ENCODE measurements around the gene PSMB10.

Gene PSMB10

DNA sequence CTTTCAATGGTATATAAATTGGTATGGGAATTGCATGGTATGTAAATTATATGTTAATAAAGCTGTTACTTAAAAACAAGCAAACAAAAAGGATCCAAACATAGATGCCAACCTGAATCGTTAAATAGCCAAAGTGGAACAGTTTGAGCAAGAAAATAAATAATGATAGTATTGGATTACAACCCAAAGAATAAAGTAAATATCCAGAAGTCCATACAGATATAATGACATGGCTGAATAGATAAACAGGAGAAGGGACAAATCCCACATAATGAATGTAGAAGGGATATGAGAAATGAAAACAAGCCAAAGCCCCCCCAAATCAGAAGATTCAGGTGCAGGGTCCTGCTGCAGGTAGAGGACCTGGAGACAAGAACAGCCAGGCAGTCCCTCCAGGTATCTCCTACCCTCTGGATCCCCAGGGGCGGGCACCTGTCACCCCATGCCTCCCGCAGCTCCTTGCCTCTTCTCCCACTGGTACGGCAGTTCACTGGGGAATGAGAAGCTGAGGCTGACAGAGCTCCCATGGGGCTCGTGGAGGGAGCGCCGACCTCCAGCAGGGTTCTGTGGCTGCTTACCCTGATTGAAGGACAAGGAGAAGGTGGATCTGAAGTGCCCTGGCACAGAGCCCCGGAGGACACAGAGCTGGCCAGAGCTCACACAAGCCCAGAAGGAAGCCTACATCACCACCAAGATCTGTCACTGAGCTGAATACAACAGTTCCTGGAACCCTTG, 17.2 kb upstream of the PSMB10 start:
- Histone ChIP-seq H3K9me3 (ENCODE audit: control insufficient read depth, insufficient read depth, low read depth, low read length) (no peaks in the 10 kb centered on the region), H3K36me3 (ENCODE audit: control insufficient read depth in 2 of 2, insufficient read depth in 1 of 2, low read length in 2 of 2) (peaks cover 9 to 75% of the 10 kb centered on the region in 2 experiments; a peak in 2 of 3 replicates), H3K4me3 (ENCODE audit: low read depth, low read length) (no peak overlapping the region), H3K4me1 (ENCODE audit: control insufficient read depth, insufficient read depth, low read length) (no peaks in the 10 kb centered on the region), H3K27ac (ENCODE audit: extremely low read depth, low read depth, low read length) (no peak overlapping the region)
- CTCF ChIA-PET, result no interaction called here
- peak; percentile 20; the same call in 1 of the 2 replicates for TF ChIP-seq ZIC2 (tag by site-specific recombination; IDR thresholded peaks at IDR 0.05)
- TF ChIP-seq, protein P1, sequence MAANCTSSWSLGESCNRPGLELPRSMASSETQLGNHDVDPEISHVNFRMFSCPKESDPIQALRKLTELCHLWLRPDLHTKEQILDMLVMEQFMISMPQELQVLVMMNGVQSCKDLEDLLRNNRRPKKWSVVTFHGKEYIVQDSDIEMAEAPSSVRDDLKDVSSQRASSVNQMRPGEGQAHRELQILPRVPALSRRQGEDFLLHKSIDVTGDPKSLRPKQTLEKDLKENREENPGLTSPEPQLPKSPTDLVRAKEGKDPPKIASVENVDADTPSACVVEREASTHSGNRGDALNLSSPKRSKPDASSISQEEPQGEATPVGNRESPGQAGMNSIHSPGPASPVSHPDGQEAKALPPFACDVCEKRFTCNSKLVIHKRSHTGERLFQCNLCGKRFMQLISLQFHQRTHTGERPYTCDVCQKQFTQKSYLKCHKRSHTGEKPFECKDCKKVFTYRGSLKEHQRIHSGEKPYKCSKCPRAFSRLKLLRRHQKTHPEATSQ (tag by site-specific recombination; IDR thresholded peaks at IDR 0.05), result no peak
- POLR2A ChIA-PET, result no interaction called here

DNA sequence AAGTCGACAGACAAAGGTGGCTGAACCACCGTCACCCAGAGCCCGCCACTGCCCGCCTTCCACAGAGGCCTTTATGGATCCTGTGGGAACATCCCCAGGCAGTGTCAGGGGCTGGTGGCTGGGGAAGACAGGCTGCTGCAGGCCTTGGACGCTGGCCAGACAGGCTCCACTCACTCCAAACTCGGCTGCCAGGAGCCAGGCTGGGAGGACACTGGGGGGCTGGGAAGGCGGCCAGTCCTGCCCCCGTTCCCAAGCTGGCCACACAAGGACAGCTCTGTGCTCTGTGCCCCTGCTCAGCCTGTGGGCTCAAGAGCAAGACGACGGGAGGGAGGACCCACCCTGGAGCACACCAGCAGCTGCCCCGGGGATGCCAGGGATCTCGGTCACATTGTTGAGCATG, 14.8 kb upstream of the PSMB10 start:
- no peaks in the 10 kb centered on the region for H3K4me1 ChIP-seq (ENCODE audit: control insufficient read depth, insufficient read depth, low read length)
- no peaks in the 10 kb centered on the region for H3K9me3 ChIP-seq (ENCODE audit: control insufficient read depth, insufficient read depth, low read depth, low read length)
- TF ChIP-seq, protein P2, sequence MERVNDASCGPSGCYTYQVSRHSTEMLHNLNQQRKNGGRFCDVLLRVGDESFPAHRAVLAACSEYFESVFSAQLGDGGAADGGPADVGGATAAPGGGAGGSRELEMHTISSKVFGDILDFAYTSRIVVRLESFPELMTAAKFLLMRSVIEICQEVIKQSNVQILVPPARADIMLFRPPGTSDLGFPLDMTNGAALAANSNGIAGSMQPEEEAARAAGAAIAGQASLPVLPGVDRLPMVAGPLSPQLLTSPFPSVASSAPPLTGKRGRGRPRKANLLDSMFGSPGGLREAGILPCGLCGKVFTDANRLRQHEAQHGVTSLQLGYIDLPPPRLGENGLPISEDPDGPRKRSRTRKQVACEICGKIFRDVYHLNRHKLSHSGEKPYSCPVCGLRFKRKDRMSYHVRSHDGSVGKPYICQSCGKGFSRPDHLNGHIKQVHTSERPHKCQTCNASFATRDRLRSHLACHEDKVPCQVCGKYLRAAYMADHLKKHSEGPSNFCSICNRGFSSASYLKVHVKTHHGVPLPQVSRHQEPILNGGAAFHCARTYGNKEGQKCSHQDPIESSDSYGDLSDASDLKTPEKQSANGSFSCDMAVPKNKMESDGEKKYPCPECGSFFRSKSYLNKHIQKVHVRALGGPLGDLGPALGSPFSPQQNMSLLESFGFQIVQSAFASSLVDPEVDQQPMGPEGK (tag by site-specific recombination; IDR thresholded peaks at IDR 0.05), result no peak
- TF ChIP-seq, protein P3, sequence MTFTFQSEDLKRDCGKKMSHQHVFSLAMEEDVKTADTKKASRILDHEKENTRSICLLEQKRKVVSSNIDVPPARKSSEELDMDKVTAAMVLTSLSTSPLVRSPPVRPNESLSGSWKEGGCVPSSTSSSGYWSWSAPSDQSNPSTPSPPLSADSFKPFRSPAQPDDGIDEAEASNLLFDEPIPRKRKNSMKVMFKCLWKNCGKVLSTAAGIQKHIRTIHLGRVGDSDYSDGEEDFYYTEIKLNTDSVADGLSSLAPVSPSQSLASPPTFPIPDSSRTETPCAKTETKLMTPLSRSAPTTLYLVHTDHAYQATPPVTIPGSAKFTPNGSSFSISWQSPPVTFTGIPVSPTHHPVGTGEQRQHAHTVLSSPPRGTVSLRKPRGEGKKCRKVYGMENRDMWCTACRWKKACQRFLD (tag by site-specific recombination; IDR thresholded peaks at IDR 0.05), result no peak
- TF ChIP-seq ZFP41 (tag by site-specific recombination; IDR thresholded peaks at IDR 0.05; ENCODE audit: borderline replicate concordance) (no peak), ZNF791 (tag by site-specific recombination; IDR thresholded peaks at IDR 0.05) (no peak), ZNF266 (tag by site-specific recombination; IDR thresholded peaks at IDR 0.05; ENCODE audit: low read depth) (no peak)
- TF ChIP-seq, protein P4, sequence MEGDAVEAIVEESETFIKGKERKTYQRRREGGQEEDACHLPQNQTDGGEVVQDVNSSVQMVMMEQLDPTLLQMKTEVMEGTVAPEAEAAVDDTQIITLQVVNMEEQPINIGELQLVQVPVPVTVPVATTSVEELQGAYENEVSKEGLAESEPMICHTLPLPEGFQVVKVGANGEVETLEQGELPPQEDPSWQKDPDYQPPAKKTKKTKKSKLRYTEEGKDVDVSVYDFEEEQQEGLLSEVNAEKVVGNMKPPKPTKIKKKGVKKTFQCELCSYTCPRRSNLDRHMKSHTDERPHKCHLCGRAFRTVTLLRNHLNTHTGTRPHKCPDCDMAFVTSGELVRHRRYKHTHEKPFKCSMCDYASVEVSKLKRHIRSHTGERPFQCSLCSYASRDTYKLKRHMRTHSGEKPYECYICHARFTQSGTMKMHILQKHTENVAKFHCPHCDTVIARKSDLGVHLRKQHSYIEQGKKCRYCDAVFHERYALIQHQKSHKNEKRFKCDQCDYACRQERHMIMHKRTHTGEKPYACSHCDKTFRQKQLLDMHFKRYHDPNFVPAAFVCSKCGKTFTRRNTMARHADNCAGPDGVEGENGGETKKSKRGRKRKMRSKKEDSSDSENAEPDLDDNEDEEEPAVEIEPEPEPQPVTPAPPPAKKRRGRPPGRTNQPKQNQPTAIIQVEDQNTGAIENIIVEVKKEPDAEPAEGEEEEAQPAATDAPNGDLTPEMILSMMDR (tag by site-specific recombination; IDR thresholded peaks at IDR 0.05), result no peak
- TF ChIP-seq, protein P5, sequence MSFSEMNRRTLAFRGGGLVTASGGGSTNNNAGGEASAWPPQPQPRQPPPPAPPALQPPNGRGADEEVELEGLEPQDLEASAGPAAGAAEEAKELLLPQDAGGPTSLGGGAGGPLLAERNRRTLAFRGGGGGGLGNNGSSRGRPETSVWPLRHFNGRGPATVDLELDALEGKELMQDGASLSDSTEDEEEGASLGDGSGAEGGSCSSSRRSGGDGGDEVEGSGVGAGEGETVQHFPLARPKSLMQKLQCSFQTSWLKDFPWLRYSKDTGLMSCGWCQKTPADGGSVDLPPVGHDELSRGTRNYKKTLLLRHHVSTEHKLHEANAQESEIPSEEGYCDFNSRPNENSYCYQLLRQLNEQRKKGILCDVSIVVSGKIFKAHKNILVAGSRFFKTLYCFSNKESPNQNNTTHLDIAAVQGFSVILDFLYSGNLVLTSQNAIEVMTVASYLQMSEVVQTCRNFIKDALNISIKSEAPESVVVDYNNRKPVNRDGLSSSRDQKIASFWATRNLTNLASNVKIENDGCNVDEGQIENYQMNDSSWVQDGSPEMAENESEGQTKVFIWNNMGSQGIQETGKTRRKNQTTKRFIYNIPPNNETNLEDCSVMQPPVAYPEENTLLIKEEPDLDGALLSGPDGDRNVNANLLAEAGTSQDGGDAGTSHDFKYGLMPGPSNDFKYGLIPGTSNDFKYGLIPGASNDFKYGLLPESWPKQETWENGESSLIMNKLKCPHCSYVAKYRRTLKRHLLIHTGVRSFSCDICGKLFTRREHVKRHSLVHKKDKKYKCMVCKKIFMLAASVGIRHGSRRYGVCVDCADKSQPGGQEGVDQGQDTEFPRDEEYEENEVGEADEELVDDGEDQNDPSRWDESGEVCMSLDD (tag by site-specific recombination; IDR thresholded peaks at IDR 0.05), result no peak
- H3K4me3 ChIP-seq (ENCODE audit: low read depth, low read length), result no peak overlapping the region
- POLR2A ChIA-PET, result interaction anchor here (1.6 kb wide), 1 partner anchor 16 kb away, joined by 5 read pairs; no protein-coding TSS in a partner anchor
- CTCF ChIA-PET, result no interaction called here
- H3K36me3 ChIP-seq (ENCODE audit: control insufficient read depth in 2 of 2, insufficient read depth in 1 of 2, low read length in 2 of 2), result peaks cover 9 to 83% of the 10 kb centered on the region in 2 experiments; a peak in 2 of 3 replicates
- no peak overlapping the region for H3K27ac ChIP-seq (ENCODE audit: extremely low read depth, low read depth, low read length)

DNA sequence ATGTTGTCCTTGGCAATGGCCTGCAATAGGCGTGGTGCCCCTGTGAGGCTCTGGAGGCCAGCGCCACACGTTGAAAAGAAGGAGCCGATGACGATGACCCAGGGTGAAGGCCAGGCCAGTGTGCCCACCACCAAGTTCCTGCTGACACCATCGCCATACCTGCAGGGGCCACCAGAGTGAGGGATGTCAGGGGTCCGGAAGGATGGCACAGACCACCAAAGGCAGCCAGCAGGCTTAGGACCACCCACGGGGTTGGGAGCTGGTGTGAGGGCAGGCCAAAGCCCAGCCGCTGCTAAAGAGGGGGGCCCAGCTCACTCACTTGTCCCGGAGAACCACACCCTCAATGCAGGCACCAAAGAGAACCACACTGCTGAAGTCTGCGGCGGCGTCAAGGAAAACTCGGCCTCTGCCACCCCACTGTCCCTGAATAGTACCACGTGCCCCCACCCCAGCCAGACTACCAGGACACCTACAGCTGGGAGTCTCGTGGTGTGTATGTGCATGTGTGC, 13.7 kb upstream of the PSMB10 start:
- H3K4me3 ChIP-seq (ENCODE audit: low read depth, low read length), result no peak overlapping the region
- ChIA-PET POLR2A (interaction anchor here (1.6 kb wide), 1 partner anchor 15 kb away, joined by 5 read pairs; no protein-coding TSS in a partner anchor), CTCF (interaction anchor here (0.8 kb wide), 1 partner anchor 44 kb away, joined by 3 read pairs; no protein-coding TSS in a partner anchor)
- TF ChIP-seq ZNF2 (tag by site-specific recombination; IDR thresholded peaks at IDR 0.05) (no peak), ZNF274 (IDR thresholded peaks at IDR 0.05; ENCODE audit: low read length) (no peak), ZNF274 (tag by site-specific recombination; IDR thresholded peaks at IDR 0.05; ENCODE audit: borderline replicate concordance) (no peak), ZNF335 (tag by site-specific recombination; conservative IDR thresholded peaks at IDR 0.05) (no peak)
- TF ChIP-seq, protein P6, sequence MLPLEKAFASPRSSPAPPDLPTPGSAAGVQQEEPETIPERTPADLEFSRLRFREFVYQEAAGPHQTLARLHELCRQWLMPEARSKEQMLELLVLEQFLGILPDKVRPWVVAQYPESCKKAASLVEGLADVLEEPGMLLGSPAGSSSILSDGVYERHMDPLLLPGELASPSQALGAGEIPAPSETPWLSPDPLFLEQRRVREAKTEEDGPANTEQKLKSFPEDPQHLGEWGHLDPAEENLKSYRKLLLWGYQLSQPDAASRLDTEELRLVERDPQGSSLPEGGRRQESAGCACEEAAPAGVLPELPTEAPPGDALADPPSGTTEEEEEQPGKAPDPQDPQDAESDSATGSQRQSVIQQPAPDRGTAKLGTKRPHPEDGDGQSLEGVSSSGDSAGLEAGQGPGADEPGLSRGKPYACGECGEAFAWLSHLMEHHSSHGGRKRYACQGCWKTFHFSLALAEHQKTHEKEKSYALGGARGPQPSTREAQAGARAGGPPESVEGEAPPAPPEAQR (tag by site-specific recombination; IDR thresholded peaks at IDR 0.05), result no peak
- TF ChIP-seq, protein P7, sequence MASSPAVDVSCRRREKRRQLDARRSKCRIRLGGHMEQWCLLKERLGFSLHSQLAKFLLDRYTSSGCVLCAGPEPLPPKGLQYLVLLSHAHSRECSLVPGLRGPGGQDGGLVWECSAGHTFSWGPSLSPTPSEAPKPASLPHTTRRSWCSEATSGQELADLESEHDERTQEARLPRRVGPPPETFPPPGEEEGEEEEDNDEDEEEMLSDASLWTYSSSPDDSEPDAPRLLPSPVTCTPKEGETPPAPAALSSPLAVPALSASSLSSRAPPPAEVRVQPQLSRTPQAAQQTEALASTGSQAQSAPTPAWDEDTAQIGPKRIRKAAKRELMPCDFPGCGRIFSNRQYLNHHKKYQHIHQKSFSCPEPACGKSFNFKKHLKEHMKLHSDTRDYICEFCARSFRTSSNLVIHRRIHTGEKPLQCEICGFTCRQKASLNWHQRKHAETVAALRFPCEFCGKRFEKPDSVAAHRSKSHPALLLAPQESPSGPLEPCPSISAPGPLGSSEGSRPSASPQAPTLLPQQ (tag by site-specific recombination; IDR thresholded peaks at IDR 0.05), result no peak
- H3K27ac ChIP-seq (ENCODE audit: extremely low read depth, low read depth, low read length), result no peak overlapping the region
- H3K4me1 ChIP-seq (ENCODE audit: control insufficient read depth, insufficient read depth, low read length), result no peaks in the 10 kb centered on the region
- peaks cover 2 to 89% of the 10 kb centered on the region in 2 experiments; a peak in 2 of 3 replicates for H3K36me3 ChIP-seq (ENCODE audit: control insufficient read depth in 2 of 2, insufficient read depth in 1 of 2, low read length in 2 of 2)
- no peaks in the 10 kb centered on the region for H3K9me3 ChIP-seq (ENCODE audit: control insufficient read depth, insufficient read depth, low read depth, low read length)
